ENCODE results near the gene NCKAP5. TPM values are rescaled to one million over a fixed set of nuclear protein-coding genes. Genes with fewer than 3 reads are reported as not detected.

Gene NCKAP5
- total RNA-seq, 3 donors from 2014 or later (not counting 1 experiment from before 2014, with no cell fraction given) = 0.12 to 0.20 TPM; not detected in 1

DNA sequence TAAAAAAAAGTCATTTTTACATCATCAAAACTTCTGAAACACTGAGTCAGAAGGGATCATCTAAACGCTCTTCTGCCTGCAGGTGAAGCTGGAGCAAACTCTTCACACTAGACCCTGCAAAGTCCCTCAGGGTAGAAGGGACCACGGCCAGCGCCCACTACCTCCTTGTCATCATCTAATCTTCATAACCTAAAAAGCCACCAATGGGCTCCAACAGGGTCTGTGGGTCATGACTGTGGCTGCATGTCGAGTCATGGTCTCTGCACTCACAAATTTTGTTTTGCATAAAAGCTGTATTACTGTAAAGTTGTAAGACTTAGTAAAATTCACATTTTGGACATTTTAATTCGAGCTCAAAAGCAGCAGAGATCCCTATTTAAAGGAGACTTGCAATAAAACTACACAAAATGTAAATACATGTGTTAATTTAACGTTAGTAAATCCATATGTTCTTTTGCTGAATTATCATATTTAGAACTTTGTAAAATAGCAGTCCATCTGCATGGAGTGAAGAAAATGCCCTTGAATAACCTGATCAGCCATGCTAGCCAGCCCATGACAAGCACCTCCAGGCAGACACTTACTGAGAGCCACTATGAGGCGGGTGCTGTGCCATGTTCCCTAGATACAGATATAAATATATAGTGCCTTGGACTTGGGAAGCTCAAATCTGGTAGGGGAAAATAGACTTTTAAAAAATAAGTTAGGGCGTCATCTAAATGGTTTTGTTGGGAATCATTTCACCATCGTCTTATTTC, 461.0 kb downstream of the NCKAP5 start:
- Histone ChIP-seq H3K36me3 (ENCODE audit: control insufficient read depth, insufficient read depth, low read length) (no peaks in the 10 kb centered on the region), H3K27me3 (ENCODE audit: control insufficient read depth, insufficient read depth, low read length) (no peaks in the 10 kb centered on the region), H3K9me3 (ENCODE audit: control insufficient read depth, insufficient read depth, low read length) (no peaks in the 10 kb centered on the region), H3K27ac (ENCODE audit: low read length) (no peak overlapping the region), H3K4me1 (ENCODE audit: control insufficient read depth, insufficient read depth, low read length) (no peaks in the 10 kb centered on the region), H3K4me3 (ENCODE audit: low read length) (no peak overlapping the region)
- WGBS (ENCODE audit: insufficient coverage) = 90% methylated on average over 7 of the region's 9 CpGs
- H3K36me3 Mint-ChIP-seq = no peaks in the 10 kb centered on the region
- ATAC-seq (no peak), DNase-seq (no peak)
- intact Hi-C loops (cut with micrococcal nuclease) = no loop called here
- TF ChIP-seq, protein P1, sequence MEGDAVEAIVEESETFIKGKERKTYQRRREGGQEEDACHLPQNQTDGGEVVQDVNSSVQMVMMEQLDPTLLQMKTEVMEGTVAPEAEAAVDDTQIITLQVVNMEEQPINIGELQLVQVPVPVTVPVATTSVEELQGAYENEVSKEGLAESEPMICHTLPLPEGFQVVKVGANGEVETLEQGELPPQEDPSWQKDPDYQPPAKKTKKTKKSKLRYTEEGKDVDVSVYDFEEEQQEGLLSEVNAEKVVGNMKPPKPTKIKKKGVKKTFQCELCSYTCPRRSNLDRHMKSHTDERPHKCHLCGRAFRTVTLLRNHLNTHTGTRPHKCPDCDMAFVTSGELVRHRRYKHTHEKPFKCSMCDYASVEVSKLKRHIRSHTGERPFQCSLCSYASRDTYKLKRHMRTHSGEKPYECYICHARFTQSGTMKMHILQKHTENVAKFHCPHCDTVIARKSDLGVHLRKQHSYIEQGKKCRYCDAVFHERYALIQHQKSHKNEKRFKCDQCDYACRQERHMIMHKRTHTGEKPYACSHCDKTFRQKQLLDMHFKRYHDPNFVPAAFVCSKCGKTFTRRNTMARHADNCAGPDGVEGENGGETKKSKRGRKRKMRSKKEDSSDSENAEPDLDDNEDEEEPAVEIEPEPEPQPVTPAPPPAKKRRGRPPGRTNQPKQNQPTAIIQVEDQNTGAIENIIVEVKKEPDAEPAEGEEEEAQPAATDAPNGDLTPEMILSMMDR (IDR thresholded peaks at IDR 0.05) = no peak
- no peak overlapping the region for H3K4me3 Mint-ChIP-seq
- H3K27me3 Mint-ChIP-seq (ENCODE audit: low read depth in 2 of 2) = no peaks in the 10 kb centered on the region
- H3K4me1 Mint-ChIP-seq = no peaks in the 10 kb centered on the region
- H3K27ac Mint-ChIP-seq = no peak overlapping the region
- peaks cover 8 to 9% of the 10 kb centered on the region in 2 donors for H3K9me3 Mint-ChIP-seq

DNA sequence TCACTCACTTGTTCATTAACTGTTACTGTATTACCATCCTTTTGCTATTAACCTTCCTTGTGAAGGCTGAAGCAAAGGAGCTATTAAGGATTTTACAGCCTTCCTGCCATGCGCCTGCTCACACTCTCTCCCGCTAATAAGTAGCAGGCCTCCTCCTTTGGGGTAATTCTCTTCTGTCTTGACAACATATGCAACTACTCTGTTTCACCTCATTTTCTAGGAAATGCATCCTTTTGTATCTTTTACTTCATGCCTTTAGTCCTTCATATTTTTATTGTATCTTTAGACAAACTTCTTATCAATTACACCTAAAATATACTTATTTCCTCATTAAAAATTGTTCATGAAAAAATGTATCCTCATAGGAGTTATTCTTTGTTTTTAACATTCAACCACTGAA, 463.4 kb downstream of the NCKAP5 start:
- H3K4me3 Mint-ChIP-seq = no peak overlapping the region
- H3K4me1 Mint-ChIP-seq = no peaks in the 10 kb centered on the region
- Histone ChIP-seq H3K9me3 (ENCODE audit: control insufficient read depth, insufficient read depth, low read length) (no peaks in the 10 kb centered on the region), H3K27me3 (ENCODE audit: control insufficient read depth, insufficient read depth, low read length) (no peaks in the 10 kb centered on the region), H3K36me3 (ENCODE audit: control insufficient read depth, insufficient read depth, low read length) (no peaks in the 10 kb centered on the region), H3K4me1 (ENCODE audit: control insufficient read depth, insufficient read depth, low read length) (no peaks in the 10 kb centered on the region), H3K27ac (ENCODE audit: low read length) (no peak overlapping the region), H3K4me3 (ENCODE audit: low read length) (no peak overlapping the region)
- H3K27me3 Mint-ChIP-seq (ENCODE audit: low read depth in 2 of 2) = no peaks in the 10 kb centered on the region
- no peak for ATAC-seq
- DNase-seq = no peak
- H3K9me3 Mint-ChIP-seq = peaks cover 6 to 9% of the 10 kb centered on the region in 2 donors
- intact Hi-C loops (cut with micrococcal nuclease) = no loop called here
- TF ChIP-seq, protein P1 (IDR thresholded peaks at IDR 0.05) = no peak
- no peaks in the 10 kb centered on the region for H3K36me3 Mint-ChIP-seq
- WGBS (ENCODE audit: insufficient coverage) = 87% methylated on average over 2 of the region's 2 CpGs
- H3K27ac Mint-ChIP-seq = no peak overlapping the region

GRCh38 chr2:133098787-133099186, 469.5 kb downstream of the NCKAP5 start:
- Histone ChIP-seq H3K9me3 (ENCODE audit: control insufficient read depth, insufficient read depth, low read length) (no peaks in the 10 kb centered on the region), H3K27ac (ENCODE audit: low read length) (no peak overlapping the region), H3K36me3 (ENCODE audit: control insufficient read depth, insufficient read depth, low read length) (no peaks in the 10 kb centered on the region), H3K4me3 (ENCODE audit: low read length) (no peak overlapping the region), H3K27me3 (ENCODE audit: control insufficient read depth, insufficient read depth, low read length) (no peaks in the 10 kb centered on the region), H3K4me1 (ENCODE audit: control insufficient read depth, insufficient read depth, low read length) (no peaks in the 10 kb centered on the region)
- no peaks in the 10 kb centered on the region for H3K4me1 Mint-ChIP-seq
- intact Hi-C loops (cut with micrococcal nuclease) = no loop called here
- WGBS (ENCODE audit: insufficient coverage) = no CpG with 5 or more reads among the region's 1 CpG
- ATAC-seq = no peak
- TF ChIP-seq, protein P1 (IDR thresholded peaks at IDR 0.05) = no peak
- H3K27me3 Mint-ChIP-seq (ENCODE audit: low read depth in 2 of 2) = no peaks in the 10 kb centered on the region
- no peaks in the 10 kb centered on the region for H3K36me3 Mint-ChIP-seq
- peaks cover 2 to 6% of the 10 kb centered on the region in 2 donors for H3K9me3 Mint-ChIP-seq
- no peak overlapping the region for H3K4me3 Mint-ChIP-seq
- no peak for DNase-seq
- H3K27ac Mint-ChIP-seq = no peak overlapping the region

DNA sequence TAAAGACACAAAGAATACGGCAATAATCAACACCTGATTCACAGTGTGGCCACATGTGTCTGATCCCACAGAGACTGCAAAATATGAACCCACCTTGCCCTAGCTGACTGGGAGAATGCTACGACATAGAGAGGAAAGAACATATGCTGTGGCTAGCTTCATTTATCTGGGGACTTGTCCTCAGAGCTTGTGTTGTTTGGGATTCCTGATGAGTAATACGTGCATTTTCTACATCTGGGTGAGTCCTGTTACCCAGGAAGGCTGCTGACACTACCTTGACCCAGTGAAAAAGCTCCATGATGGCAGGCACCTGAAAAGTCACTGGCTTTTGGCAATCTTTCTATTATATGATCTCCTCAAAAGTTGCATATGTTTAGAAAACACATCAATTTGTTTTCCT, 470.6 kb downstream of the NCKAP5 start:
- no peak overlapping the region for H3K4me3 Mint-ChIP-seq
- no peaks in the 10 kb centered on the region for H3K36me3 Mint-ChIP-seq
- H3K9me3 Mint-ChIP-seq = peaks cover 2 to 5% of the 10 kb centered on the region in 2 donors
- ATAC-seq = no peak
- intact Hi-C loops (cut with micrococcal nuclease) = no loop called here
- no peaks in the 10 kb centered on the region for H3K36me3 ChIP-seq (ENCODE audit: control insufficient read depth, insufficient read depth, low read length)
- H3K4me3 ChIP-seq (ENCODE audit: low read length) = no peak overlapping the region
- no peaks in the 10 kb centered on the region for H3K4me1 Mint-ChIP-seq
- WGBS (ENCODE audit: insufficient coverage) = 84% methylated on average over 3 of the region's 3 CpGs
- no peak for DNase-seq
- no peak overlapping the region for H3K27ac ChIP-seq (ENCODE audit: low read length)
- no peaks in the 10 kb centered on the region for H3K9me3 ChIP-seq (ENCODE audit: control insufficient read depth, insufficient read depth, low read length)
- no peaks in the 10 kb centered on the region for H3K4me1 ChIP-seq (ENCODE audit: control insufficient read depth, insufficient read depth, low read length)
- no peaks in the 10 kb centered on the region for H3K27me3 Mint-ChIP-seq (ENCODE audit: low read depth in 2 of 2)
- H3K27ac Mint-ChIP-seq = no peak overlapping the region
- TF ChIP-seq, protein P1 (IDR thresholded peaks at IDR 0.05) = no peak
- no peaks in the 10 kb centered on the region for H3K27me3 ChIP-seq (ENCODE audit: control insufficient read depth, insufficient read depth, low read length)
